ENCODE data around the gene POLR2J. TPM values are rescaled to one million over a fixed set of nuclear protein-coding genes. Genes with fewer than 3 reads are reported as not detected.
"Not testable (repeated sequence)": the region's sequence is repeated elsewhere in the genome, so short reads cannot be mapped to it uniquely, and the experiment has no call there.

Gene POLR2J
- total RNA-seq, 4 donors from 2014 or later, result 25.7 to 67.9 (median 51.6) TPM

DNA sequence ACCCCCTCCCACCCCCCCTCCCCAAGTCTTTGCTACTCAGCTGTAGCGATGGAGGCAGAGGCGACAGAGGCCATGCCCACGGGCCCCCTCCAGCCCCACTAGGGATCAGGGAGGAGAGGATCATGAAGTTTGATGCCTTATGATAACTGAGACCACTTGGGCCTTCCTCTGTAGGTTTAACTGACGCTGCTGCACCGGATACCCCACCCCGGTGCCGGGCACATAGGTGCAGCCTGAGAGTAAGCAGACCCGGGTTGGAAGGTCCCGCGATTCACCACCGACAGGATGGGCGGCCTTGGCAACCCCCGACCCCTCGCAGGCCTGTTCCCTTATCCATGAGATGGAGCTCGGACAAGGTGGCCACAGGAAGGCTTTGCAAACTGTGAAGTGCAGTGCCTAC is 15.3 kb upstream of the POLR2J start:
- H3K27ac ChIP-seq, result peak overlapping the region; percentile 61 to 78 (median 73)
- H3K36me3 ChIP-seq; H3K4me3 ChIP-seq; intact Hi-C loops (cut with DNase I; ENCODE audit: low total_unique reads); H3K9me3 ChIP-seq; H3K27me3 ChIP-seq; H3K4me1 ChIP-seq; in situ Hi-C loops (cut with MboI; ENCODE audit: low sequenced_read_pairs in 4 of 4): not testable (repeated sequence)
- DNase-seq, result peak in 1 of 2 donors; percentile 15
- peak in 1 of 2 donors; percentile 1 for ATAC-seq

DNA sequence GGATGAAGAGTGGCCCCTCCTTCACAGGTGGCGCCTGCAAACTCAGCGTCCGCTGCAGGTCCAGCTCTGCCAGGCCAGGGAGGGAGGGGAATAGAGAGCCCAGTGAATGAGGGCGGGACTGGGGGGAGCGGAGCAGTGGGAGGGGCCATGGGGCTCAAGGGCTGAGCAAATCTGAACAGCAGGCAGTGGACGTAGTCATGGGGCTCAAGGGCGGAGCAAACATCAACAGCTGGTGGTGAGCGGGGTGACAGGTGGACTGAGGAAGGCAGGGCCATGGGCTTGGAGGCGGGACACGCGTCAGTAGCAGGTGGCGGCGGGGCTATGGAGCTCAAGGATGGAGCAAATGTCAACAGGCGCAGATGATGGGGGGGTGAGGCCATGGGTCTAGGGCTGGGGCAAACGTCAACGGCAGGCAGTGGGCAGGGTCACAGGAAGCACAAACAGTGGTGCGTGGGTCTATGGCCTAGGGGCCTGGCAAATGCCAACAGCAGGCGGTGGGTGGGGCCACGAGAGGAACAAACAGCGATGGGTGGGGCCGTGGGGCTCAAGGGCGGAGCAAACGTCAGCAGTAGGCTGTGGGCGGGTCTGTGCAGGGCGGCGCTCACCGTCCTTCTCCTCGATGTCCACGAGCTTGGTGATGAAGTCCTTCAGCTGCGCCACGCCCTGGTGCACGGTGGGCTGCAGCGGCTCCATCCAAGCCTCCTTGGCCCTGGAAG is 14.7 kb upstream of the POLR2J start:
- H3K36me3 ChIP-seq; DNase-seq; intact Hi-C loops (cut with DNase I; ENCODE audit: low total_unique reads); H3K4me1 ChIP-seq; H3K9me3 ChIP-seq; H3K4me3 ChIP-seq; H3K27me3 ChIP-seq; in situ Hi-C loops (cut with MboI; ENCODE audit: low sequenced_read_pairs in 4 of 4): not testable (repeated sequence)
- ATAC-seq, result peak; percentile 84 to 88
- peak overlapping the region in 1 of 4 donors; percentile 61 for H3K27ac ChIP-seq

DNA sequence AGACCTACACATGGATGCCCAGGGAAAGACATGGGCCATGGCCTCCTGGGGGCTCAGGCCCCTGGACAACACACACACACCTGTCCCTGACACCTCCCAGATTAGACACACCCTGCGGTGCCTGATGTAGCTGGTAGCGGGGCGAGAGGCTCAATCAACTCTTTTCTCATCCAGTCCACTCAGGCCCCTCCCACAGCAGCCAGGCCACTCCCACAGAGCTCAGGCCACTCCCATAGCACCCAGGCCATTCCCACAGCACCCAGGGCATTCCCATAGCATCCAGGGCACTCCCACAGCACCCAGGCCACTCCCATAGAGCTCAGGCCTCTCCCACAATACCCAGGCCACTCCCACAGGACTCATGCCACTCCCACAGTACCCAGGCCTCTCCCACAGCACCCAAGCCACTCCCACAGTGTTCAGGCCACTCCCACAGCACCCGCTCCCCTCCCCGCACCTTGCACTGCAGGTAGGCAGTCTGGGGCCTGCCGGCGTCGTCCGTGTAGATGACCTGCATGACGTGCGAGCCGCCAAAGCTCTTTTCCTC is 11.9 kb upstream of the POLR2J start:
- ATAC-seq, result peak; percentile 48 to 57
- intact Hi-C loops (cut with DNase I; ENCODE audit: low total_unique reads), result not testable (repeated sequence)

DNA sequence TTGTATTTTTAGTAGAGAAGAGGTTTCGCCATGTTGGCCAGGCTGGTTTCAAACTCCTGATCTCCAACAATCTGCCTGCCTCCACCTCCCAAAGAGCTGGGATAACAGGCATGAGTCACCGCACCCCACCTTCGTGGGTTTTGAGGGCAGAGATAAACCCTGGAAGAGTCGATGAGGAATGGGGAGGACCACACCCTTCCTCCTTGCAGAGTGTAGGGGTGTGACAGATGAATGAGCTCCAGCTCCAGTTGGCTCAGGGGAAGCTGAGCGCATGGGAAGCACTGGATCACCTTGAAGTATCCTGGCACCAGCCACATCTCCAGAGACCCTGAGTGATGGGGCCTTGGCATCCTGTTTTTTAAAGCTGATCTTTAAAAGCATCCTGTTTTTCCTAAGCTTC is 5.6 kb upstream of the POLR2J start:
- ATAC-seq; H3K27me3 ChIP-seq; H3K36me3 ChIP-seq; H3K27ac ChIP-seq; H3K9me3 ChIP-seq; in situ Hi-C loops (cut with MboI; ENCODE audit: low sequenced_read_pairs in 4 of 4); H3K4me1 ChIP-seq; H3K4me3 ChIP-seq; intact Hi-C loops (cut with DNase I; ENCODE audit: low total_unique reads); DNase-seq: not testable (repeated sequence)

More for the DNA sequence above, 11.9 kb upstream of the POLR2J start:
- peak; percentile 3 to 74 for DNase-seq
- H3K9me3 ChIP-seq; H3K36me3 ChIP-seq; H3K4me1 ChIP-seq; H3K4me3 ChIP-seq; in situ Hi-C loops (cut with MboI; ENCODE audit: low sequenced_read_pairs in 4 of 4); H3K27me3 ChIP-seq; H3K27ac ChIP-seq: not testable (repeated sequence)

- H3K27ac ChIP-seq; in situ Hi-C loops (cut with MboI; ENCODE audit: low sequenced_read_pairs in 4 of 4); H3K9me3 ChIP-seq; H3K4me1 ChIP-seq; H3K4me3 ChIP-seq; H3K36me3 ChIP-seq; intact Hi-C loops (cut with DNase I; ENCODE audit: low total_unique reads); ATAC-seq; DNase-seq; H3K27me3 ChIP-seq: not testable (repeated sequence)
Observed at GRCh38 chr7:102481962-102482361, 3.2 kb upstream of the POLR2J start.

GRCh38 chr7:102479982-102480637 is 1.4 kb upstream of the POLR2J start:
- intact Hi-C loops (cut with DNase I; ENCODE audit: low total_unique reads); H3K9me3 ChIP-seq; H3K4me3 ChIP-seq; in situ Hi-C loops (cut with MboI; ENCODE audit: low sequenced_read_pairs in 4 of 4); H3K27me3 ChIP-seq; H3K4me1 ChIP-seq; H3K36me3 ChIP-seq: not testable (repeated sequence)
- DNase-seq (peak; percentile 3 to 64), ATAC-seq (peak in 1 of 2 donors; percentile 23)
- TF ChIP-seq CTCF (IDR thresholded peaks at IDR 0.05 in 4 of 5, conservative IDR thresholded peaks at IDR 0.05 in 1 of 5), result peak; percentile 14 to 74 (median 67)
- peak overlapping the region in 3 of 4 donors; percentile 34 to 54 (median 37) for H3K27ac ChIP-seq

DNA sequence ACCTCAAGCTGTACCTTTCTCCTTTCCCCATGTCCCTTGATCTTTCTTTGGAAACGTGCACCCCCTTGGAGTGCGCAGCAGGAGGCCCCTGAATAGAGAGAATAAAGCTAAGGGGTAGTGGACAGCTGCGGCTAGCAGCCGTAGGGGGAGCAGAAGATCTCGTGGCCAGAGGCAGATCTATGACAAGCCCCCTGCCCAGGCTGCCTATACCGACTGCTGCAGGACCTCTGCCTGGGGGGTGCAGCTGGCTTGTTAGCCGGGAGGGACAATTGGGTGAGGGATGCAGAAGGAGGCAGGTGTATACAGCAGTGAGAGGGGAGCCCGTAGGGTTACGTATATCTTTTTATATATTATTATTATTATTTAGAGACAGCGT is 475 bp upstream of the POLR2J start:
- DNase-seq; intact Hi-C loops (cut with DNase I; ENCODE audit: low total_unique reads); H3K9me3 ChIP-seq; in situ Hi-C loops (cut with MboI; ENCODE audit: low sequenced_read_pairs in 4 of 4); H3K36me3 ChIP-seq; H3K27me3 ChIP-seq; H3K4me1 ChIP-seq; H3K4me3 ChIP-seq: not testable (repeated sequence)
- peak overlapping the region in 3 of 4 donors; percentile 50 to 78 (median 71) for H3K27ac ChIP-seq
- peak; percentile 9 to 23 for ATAC-seq

- intact Hi-C loops (cut with DNase I; ENCODE audit: low total_unique reads); ATAC-seq; H3K4me3 ChIP-seq; in situ Hi-C loops (cut with MboI; ENCODE audit: low sequenced_read_pairs in 4 of 4); H3K27ac ChIP-seq; H3K27me3 ChIP-seq; H3K9me3 ChIP-seq: not testable (repeated sequence)
- H3K4me1 ChIP-seq, result peaks cover 0 to 11% of the 10 kb centered on the region in 2 donors
- peak in 1 of 2 donors; percentile 11 for DNase-seq
- H3K36me3 ChIP-seq, result peaks cover 0 to 20% of the 10 kb centered on the region in 2 donors
Observed at GRCh38 chr7:102474736-102475435, 3.8 kb downstream of the POLR2J start.

- in situ Hi-C loops (cut with MboI; ENCODE audit: low sequenced_read_pairs in 4 of 4); ATAC-seq; H3K27me3 ChIP-seq; H3K4me3 ChIP-seq; intact Hi-C loops (cut with DNase I; ENCODE audit: low total_unique reads); H3K9me3 ChIP-seq; H3K27ac ChIP-seq: not testable (repeated sequence)
- DNase-seq, result peak; percentile 1 to 10
- H3K4me1 ChIP-seq, result peaks cover 0 to 11% of the 10 kb centered on the region in 2 donors
- H3K36me3 ChIP-seq, result peaks cover 0 to 20% of the 10 kb centered on the region in 2 donors
Observed at GRCh38 chr7:102474116-102474515, 4.6 kb downstream of the POLR2J start.

All from gastrocnemius medialis (tissue), 4 donors.